Measurements from ENCODE around the gene NKD1. TPM values are rescaled to one million over a fixed set of nuclear protein-coding genes. Genes with fewer than 3 reads are reported as not detected.

Gene NKD1
- total RNA-seq, 2 donors from 2014 or later, result 7.0 to 13.8 TPM

GRCh38 chr16:50548909-50549560 lies 839 bp downstream of the NKD1 start:
- no peak for DNase-seq (ENCODE audit: low spot score)
- Histone ChIP-seq H3K27me3 (replicated peaks; ENCODE audit: insufficient read depth) (no peaks in the 10 kb centered on the region), H3K36me3 (no peaks in the 10 kb centered on the region), H3K27ac (peak overlapping the region; percentile 41 to 72), H3K4me1 (replicated peaks) (no peaks in the 10 kb centered on the region), H3K9me3 (no peaks in the 10 kb centered on the region), H3K4me3 (peak overlapping the region; percentile 63 to 77)
- 13% methylated on average over 46 of the region's 46 CpGs for WGBS
- TF ChIP-seq CTCF (IDR thresholded peaks at IDR 0.05), result no peak
- TF ChIP-seq POLR2A (IDR thresholded peaks at IDR 0.05), result no peak
- TF ChIP-seq POLR2AphosphoS5 (IDR thresholded peaks at IDR 0.05), result no peak
- intact Hi-C loops (cut with DNase I), result loop anchor here (5.0 to 10.0 kb wide), 4 partner anchors 43 to 256 kb away; no protein-coding TSS in a partner anchor

DNA sequence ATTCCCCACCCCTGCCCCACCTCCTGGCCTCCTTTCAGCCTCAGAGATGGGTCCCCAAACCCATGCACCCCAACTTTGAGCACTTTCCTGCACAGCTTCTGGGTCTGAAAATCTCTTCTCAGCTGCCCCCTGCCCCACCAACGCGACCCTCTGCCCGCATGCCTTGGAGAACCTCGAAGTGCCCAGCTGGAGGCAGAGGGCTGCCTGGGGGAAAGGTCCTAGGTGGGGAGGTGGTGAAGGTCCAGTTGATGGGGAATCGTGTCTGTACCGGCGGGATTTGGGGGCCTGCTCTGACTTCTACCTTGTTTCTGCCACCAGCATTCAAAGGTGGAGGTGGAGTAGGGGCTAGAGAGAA lies 1.3 kb downstream of the NKD1 start:
- no peaks in the 10 kb centered on the region for H3K27me3 ChIP-seq (replicated peaks; ENCODE audit: insufficient read depth)
- no peaks in the 10 kb centered on the region for H3K4me1 ChIP-seq (replicated peaks)
- H3K36me3 ChIP-seq, result no peaks in the 10 kb centered on the region
- DNase-seq (ENCODE audit: low spot score), result no peak
- H3K4me3 ChIP-seq, result peak overlapping the region; percentile 63 to 77
- no peak for TF ChIP-seq POLR2AphosphoS5 (IDR thresholded peaks at IDR 0.05)
- TF ChIP-seq POLR2A (IDR thresholded peaks at IDR 0.05), result no peak
- TF ChIP-seq CTCF (IDR thresholded peaks at IDR 0.05), result no peak
- H3K27ac ChIP-seq, result peak overlapping the region in 1 of 2 donors; percentile 72
- H3K9me3 ChIP-seq, result no peaks in the 10 kb centered on the region
- WGBS, result 38% methylated on average over 7 of the region's 7 CpGs
- intact Hi-C loops (cut with DNase I), result loop anchor here (5.0 to 10.0 kb wide), 4 partner anchors 43 to 255 kb away; no protein-coding TSS in a partner anchor

DNA sequence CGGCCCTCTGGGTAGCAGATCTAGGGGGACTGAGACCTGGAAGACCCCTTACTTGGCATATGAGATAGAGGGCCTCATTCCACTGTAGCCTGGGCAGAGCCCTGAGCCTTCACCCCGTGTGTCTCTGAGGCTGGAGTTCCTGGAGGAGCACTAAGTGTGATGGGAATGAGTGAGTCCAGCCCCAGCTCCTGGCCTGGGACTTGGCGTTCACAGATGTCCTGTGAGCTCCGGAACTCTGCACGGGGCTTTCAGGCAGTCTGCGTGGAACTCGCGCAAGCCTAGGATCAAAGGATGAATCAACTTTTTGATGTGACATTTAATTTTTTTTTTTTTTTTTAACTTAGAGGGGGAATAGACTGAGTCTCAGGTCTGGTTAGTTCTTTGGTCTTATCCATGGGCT lies 1.8 kb downstream of the NKD1 start:
- DNase-seq (ENCODE audit: low spot score), result no peak
- Histone ChIP-seq H3K27ac (peak overlapping the region in 1 of 2 donors; percentile 72), H3K36me3 (no peaks in the 10 kb centered on the region), H3K4me3 (no peak overlapping the region), H3K9me3 (no peaks in the 10 kb centered on the region), H3K4me1 (replicated peaks) (no peaks in the 10 kb centered on the region), H3K27me3 (replicated peaks; ENCODE audit: insufficient read depth) (no peaks in the 10 kb centered on the region)
- intact Hi-C loops (cut with DNase I), result no loop called here
- TF ChIP-seq CTCF (IDR thresholded peaks at IDR 0.05) (no peak), POLR2A (IDR thresholded peaks at IDR 0.05) (no peak), POLR2AphosphoS5 (IDR thresholded peaks at IDR 0.05) (no peak)
- 40% methylated on average over 8 of the region's 8 CpGs for WGBS

DNA sequence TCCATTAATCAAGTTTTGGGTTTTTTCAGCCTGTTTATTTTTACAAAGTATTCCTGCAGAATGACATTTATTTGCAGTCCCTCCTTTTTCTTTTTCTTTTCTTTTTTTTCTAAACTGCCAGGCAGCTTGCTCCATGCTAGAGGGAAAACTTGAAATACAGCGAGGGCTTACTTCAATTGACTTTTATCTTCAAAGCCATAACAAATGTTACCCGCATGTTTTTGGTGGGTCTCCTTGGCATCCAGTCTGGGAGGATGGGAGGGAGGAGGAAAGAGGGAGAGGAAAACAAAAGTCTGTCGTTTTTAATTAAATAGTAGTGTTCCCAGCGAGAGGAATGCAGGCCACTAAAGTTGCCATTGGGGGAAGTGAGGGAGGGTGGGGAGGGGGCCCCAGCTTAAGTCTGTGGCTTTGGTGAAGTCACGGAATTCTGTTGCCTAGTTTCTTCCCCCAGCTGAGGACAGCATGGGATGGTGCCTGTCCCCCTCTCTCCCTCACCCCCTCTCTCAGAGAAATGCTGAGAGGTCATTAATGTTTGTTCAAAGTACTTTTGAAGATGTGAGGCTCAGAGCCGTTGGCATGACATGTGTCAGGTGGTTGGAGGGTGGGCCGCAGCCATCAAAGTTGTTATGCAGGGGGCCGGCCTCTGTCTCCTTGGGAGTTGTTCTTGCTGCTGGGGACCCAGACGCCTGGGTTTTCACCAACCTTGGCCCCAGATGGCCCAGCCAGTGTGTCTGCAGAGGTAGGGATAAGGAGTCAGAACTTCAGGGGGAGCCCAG lies 2.9 kb downstream of the NKD1 start:
- no peak for DNase-seq (ENCODE audit: low spot score)
- TF ChIP-seq CTCF (IDR thresholded peaks at IDR 0.05), result no peak
- no peak for TF ChIP-seq POLR2AphosphoS5 (IDR thresholded peaks at IDR 0.05)
- WGBS, result 59% methylated on average over 9 of the region's 9 CpGs
- Histone ChIP-seq H3K9me3 (no peaks in the 10 kb centered on the region), H3K36me3 (no peaks in the 10 kb centered on the region), H3K4me1 (replicated peaks) (no peaks in the 10 kb centered on the region), H3K27ac (no peak overlapping the region), H3K4me3 (no peak overlapping the region), H3K27me3 (replicated peaks; ENCODE audit: insufficient read depth) (no peaks in the 10 kb centered on the region)
- intact Hi-C loops (cut with DNase I), result no loop called here
